NOMO-1 treated with DMSO at 0.1 percent for 48 hours (cell line): ENCODE results near the gene PIP4K2A.

Experiments used
- DNase-seq: peaks from one replicate; lab custom pipeline; 2025; ENCODE audit not compliant: unreplicated experiment; lab: John Stamatoyannopoulos, UW

The PIP4K2A gene

GRCh38 chr10:22669163-22669711, 45.1 kb downstream of the PIP4K2A start:
- no peak for DNase-seq

GRCh38 chr10:22667093-22667480, 47.3 kb downstream of the PIP4K2A start:
- no peak for DNase-seq

GRCh38 chr10:22666287-22667092, 47.9 kb downstream of the PIP4K2A start:
- no peak for DNase-seq

GRCh38 chr10:22665329-22665728, 49.0 kb downstream of the PIP4K2A start:
- DNase-seq, result no peak

GRCh38 chr10:22662733-22663330, 51.5 kb downstream of the PIP4K2A start:
- DNase-seq, result no peak

GRCh38 chr10:22659866-22660265, 54.5 kb downstream of the PIP4K2A start:
- no peak for DNase-seq

GRCh38 chr10:22658745-22659410, 55.5 kb downstream of the PIP4K2A start:
- DNase-seq, result no peak

GRCh38 chr10:22657566-22658225, 56.7 kb downstream of the PIP4K2A start:
- DNase-seq, result no peak

GRCh38 chr10:22657024-22657423, 57.4 kb downstream of the PIP4K2A start:
- no peak for DNase-seq

GRCh38 chr10:22656036-22656435, 58.3 kb downstream of the PIP4K2A start:
- no peak for DNase-seq

GRCh38 chr10:22655312-22655981, 58.9 kb downstream of the PIP4K2A start:
- DNase-seq, result no peak

GRCh38 chr10:22652988-22653481, 61.3 kb downstream of the PIP4K2A start:
- DNase-seq, result no peak

GRCh38 chr10:22651276-22651980, 63.0 kb downstream of the PIP4K2A start:
- no peak for DNase-seq

- no peak for DNase-seq
Observed at GRCh38 chr10:22649994-22650393, 64.4 kb downstream of the PIP4K2A start.

- no peak for DNase-seq
Observed at GRCh38 chr10:22649390-22649841, 65.0 kb downstream of the PIP4K2A start.

GRCh38 chr10:22648547-22648961, 65.8 kb downstream of the PIP4K2A start:
- DNase-seq, result no peak

GRCh38 chr10:22647244-22647643, 67.1 kb downstream of the PIP4K2A start:
- no peak for DNase-seq

GRCh38 chr10:22646388-22646853, 68.0 kb downstream of the PIP4K2A start:
- DNase-seq, result no peak

- DNase-seq, result no peak
Observed at GRCh38 chr10:22644222-22644621, 70.2 kb downstream of the PIP4K2A start.

GRCh38 chr10:22643775-22644174, 70.6 kb downstream of the PIP4K2A start:
- DNase-seq, result no peak
